Naive B cell (primary cell): ENCODE data around the gene RNF41. TPM values are rescaled to one million over a fixed set of nuclear protein-coding genes. Genes with fewer than 3 reads are reported as not detected.

Experiments used
- ATAC-seq, 2 donors: fragments of 150-1000 bp; cut with Tn5 transposase; 2 replicates each; pipeline ENCODE4 v1.10.0; 2021; ENCODE audit warnings: low read depth in 2 of 2, mild to moderate bottlenecking in 2 of 2, moderate library complexity in 2 of 2
- DNase-seq: peaks from one replicate; pipeline ENCODE4 v3.0.0; 2022
- H3K27ac Mint-ChIP-seq, 6 donors: one replicate each; pipeline ENCODE4 v1.8.0; 2020 to 2022; ENCODE audit warnings: mild to moderate bottlenecking in 6 of 6, mixed read lengths in 6 of 6, moderate library complexity in 5 of 6, inconsistent platforms in 2 of 6
- H3K27me3 Mint-ChIP-seq, 3 donors: one replicate each; pipeline ENCODE4 v1.8.0; 2021 to 2022; ENCODE audit warnings: mixed read lengths in 3 of 3, mild to moderate bottlenecking in 1 of 3
- H3K36me3 Mint-ChIP-seq, 2 donors: one replicate each; pipeline ENCODE4 v1.8.0; 2020 to 2022; ENCODE audit warnings: mixed read lengths in 2 of 2, inconsistent platforms in 1 of 2, mild to moderate bottlenecking in 1 of 2
- H3K4me1 Mint-ChIP-seq, 3 donors: one replicate each; pipeline ENCODE4 v1.8.0; 2020 to 2022; ENCODE audit warnings: mixed read lengths in 3 of 3, inconsistent platforms in 1 of 3, mild to moderate bottlenecking in 1 of 3, moderate library complexity in 1 of 3
- H3K4me3 Mint-ChIP-seq, 8 donors: one replicate each; pipeline ENCODE4 v1.8.0; 2020 to 2022; ENCODE audit warnings: mild to moderate bottlenecking in 8 of 8, mixed read lengths in 8 of 8, moderate library complexity in 8 of 8, inconsistent platforms in 2 of 8
- H3K9me3 Mint-ChIP-seq, 7 donors: one replicate each; pipeline ENCODE4 v1.8.0; 2020 to 2022; ENCODE audit warnings: mixed read lengths in 7 of 7, mild to moderate bottlenecking in 5 of 7, inconsistent platforms in 2 of 7, moderate library complexity in 1 of 7
- polyA plus RNA-seq, 6 donors: library from polyadenylated mRNA; unstranded; fragments of 300-500 nt; fragmentation: Illumina TruSeq; gene quantifications; one replicate each; pipeline ENCODE4 v1.2.3, GENCODE V29; 2021; ENCODE audit warnings: low read depth in 6 of 6

The RNF41 gene
- polyA plus RNA-seq, 6 donors from 2014 or later = 95.2 to 136 (median 109) TPM

DNA sequence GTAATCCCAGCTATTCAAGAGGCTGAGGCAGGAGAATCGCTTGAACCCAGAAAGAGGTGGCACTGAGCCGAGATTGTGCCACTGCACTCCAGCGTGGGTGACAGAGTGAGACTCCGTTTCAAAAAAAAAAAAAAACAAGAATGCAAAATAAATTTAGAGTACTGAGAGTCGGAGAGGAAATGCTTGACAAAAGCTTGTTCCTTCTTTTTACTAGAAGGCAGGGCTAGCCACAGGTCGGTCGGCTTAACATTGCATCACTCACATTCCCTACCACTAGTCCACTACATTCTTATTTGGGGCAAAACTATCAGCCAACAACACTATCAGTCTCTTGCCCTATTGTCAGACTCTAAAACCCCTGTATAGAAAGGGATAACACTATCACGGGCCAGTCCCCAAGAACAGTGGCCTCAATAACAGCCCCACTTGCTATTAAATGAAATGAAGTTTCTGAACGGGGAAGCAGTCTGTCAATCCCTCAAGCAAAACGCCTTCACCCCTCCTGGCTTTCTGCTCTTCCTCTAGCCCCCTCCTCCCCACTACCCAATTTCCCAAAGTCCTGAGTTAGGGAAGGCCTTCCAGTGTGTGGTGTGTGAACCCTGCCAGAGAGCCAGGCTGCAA is 1.0 kb downstream of the RNF41 start:
- peak; percentile 77 for DNase-seq
- peaks cover 44 to 70% (median 56%) of the 10 kb centered on the region in 3 donors for H3K4me1 Mint-ChIP-seq
- H3K36me3 Mint-ChIP-seq = peaks cover 4 to 8% of the 10 kb centered on the region in 2 donors
- H3K4me3 Mint-ChIP-seq = peak overlapping the region; percentile 97 to 100 (median 99)
- H3K9me3 Mint-ChIP-seq = no peaks in the 10 kb centered on the region
- peak overlapping the region; percentile 100 for H3K27ac Mint-ChIP-seq
- peak; percentile 49 to 52 for ATAC-seq
- H3K27me3 Mint-ChIP-seq = no peaks in the 10 kb centered on the region

DNA sequence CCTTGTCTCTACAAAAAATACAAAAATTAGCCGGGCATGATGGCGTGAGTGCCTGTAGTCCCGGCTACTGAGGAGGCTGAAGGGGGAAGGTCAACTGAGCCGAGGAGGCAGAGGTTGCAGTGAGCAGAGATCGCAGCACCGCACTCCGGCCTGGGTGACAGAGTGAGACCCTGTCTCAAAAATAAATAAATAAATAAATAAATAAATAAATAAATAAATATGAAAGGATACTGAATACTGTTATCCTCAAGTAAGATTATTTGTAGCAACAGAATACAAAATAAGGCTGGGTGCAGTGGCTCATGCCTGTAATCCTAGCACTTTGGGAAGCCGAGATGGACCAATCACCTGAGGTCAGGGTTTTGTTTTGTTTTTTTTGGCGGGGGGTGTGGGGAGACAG is 1.9 kb downstream of the RNF41 start:
- Mint-ChIP-seq H3K4me1 (peaks cover 41 to 68% (median 53%) of the 10 kb centered on the region in 3 donors), H3K27ac (peak overlapping the region in 2 of 6 donors; percentile 100), H3K27me3 (no peaks in the 10 kb centered on the region), H3K9me3 (no peaks in the 10 kb centered on the region), H3K4me3 (peak overlapping the region; percentile 24 to 100 (median 68)), H3K36me3 (peaks cover 10 to 15% of the 10 kb centered on the region in 2 donors)
- ATAC-seq (no peak), DNase-seq (no peak)

DNA sequence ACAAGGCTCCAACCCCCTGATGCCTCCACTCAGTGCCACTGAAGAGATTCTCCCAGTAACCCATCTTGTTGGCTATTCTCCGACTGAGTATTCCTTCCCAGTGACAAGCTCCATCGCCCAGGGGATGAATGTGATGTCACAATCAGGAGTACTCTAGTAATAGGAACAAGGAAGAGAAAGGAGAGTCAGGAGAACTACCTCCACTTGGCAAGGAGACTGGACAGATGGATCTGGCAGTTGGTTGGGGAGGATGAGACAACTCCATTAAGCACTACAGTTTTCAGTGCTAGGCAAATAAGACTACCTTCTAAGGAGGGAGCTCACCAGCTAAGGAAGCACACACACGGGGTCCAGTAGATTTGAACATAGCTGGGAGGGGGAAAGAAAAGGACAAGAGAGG is 5.3 kb downstream of the RNF41 start:
- H3K9me3 Mint-ChIP-seq = no peaks in the 10 kb centered on the region
- H3K4me1 Mint-ChIP-seq = peaks cover 20 to 49% (median 32%) of the 10 kb centered on the region in 3 donors
- H3K27ac Mint-ChIP-seq = peak overlapping the region in 5 of 6 donors; percentile 22 to 63 (median 55)
- peak overlapping the region in 1 of 8 donors; percentile 10 for H3K4me3 Mint-ChIP-seq
- DNase-seq (no peak), ATAC-seq (no peak)
- peaks cover 16 to 21% of the 10 kb centered on the region in 2 donors for H3K36me3 Mint-ChIP-seq
- no peaks in the 10 kb centered on the region for H3K27me3 Mint-ChIP-seq

DNA sequence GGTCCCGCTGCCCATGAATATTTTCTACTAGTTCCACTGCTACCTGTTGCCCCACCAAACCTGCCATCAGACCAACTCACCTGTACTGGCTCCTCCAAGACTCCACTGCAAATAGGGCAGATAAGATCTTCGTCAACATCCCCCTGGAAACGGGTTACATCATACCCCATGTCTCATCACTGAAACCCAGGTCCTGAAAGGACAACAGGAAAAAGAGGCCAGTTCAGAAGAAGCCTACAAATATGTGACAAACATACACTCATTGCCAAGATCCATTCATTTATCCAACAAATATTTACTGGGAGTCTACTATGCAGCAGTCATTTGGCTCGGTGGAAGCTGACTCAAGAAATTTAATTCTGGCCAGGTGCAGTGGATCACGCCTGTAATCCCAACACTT is 7.8 kb downstream of the RNF41 start:
- peaks cover 21 to 45% (median 34%) of the 10 kb centered on the region in 3 donors for H3K4me1 Mint-ChIP-seq
- H3K4me3 Mint-ChIP-seq = peak overlapping the region in 1 of 8 donors; percentile 74
- ATAC-seq = no peak
- peaks cover 19 to 25% of the 10 kb centered on the region in 2 donors for H3K36me3 Mint-ChIP-seq
- H3K9me3 Mint-ChIP-seq = no peaks in the 10 kb centered on the region
- no peak for DNase-seq
- H3K27me3 Mint-ChIP-seq = no peaks in the 10 kb centered on the region
- no peak overlapping the region for H3K27ac Mint-ChIP-seq

DNA sequence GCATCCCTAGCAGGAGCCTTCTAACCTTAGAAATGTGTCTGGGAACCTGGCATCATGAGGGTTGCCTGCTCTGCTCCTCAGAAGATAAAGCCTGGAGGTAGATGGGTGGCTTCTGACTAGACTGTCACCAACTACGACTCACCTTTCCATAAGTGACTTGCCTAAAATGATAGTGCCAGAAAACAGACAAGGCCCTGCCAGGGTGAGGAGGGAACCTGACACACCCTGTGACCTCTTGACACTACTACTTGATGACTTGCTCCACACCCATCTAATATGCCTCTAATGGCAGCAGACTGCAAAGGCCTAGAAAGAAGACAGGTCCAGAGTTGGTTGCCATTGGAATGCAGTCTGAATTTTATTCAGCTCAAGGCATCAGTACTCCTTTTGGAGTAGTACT is 9.4 kb downstream of the RNF41 start:
- ATAC-seq (no peak), DNase-seq (no peak)
- Mint-ChIP-seq H3K9me3 (no peaks in the 10 kb centered on the region), H3K36me3 (peaks cover 22 to 30% of the 10 kb centered on the region in 2 donors), H3K27me3 (no peaks in the 10 kb centered on the region), H3K4me3 (no peak overlapping the region), H3K4me1 (peaks cover 24 to 47% (median 38%) of the 10 kb centered on the region in 3 donors), H3K27ac (no peak overlapping the region)

DNA sequence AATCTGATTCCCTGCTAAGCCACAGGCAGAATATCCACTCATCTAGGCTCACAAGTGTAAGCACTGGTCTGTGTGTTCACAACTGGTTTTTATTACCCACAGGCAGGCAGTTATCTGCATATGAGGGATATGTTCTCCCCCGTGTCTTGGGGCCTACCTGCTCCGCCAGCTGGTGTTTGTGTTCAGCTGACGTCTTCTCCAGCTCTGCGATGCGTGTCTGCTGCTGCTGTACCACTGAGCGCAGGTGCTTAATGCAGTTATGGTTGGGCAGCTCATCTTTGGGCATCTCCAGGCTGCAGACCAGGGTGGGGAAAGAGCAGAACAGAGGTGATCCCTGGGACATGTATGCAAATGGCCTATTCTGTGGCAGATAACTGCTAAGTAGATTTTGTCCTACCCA is 13.7 kb downstream of the RNF41 start:
- Mint-ChIP-seq H3K4me1 (peaks cover 20 to 44% (median 38%) of the 10 kb centered on the region in 3 donors), H3K4me3 (peak overlapping the region in 3 of 8 donors; percentile 2 to 25 (median 23)), H3K9me3 (no peaks in the 10 kb centered on the region), H3K36me3 (peaks cover 19 to 29% of the 10 kb centered on the region in 2 donors), H3K27me3 (no peaks in the 10 kb centered on the region), H3K27ac (peak overlapping the region; percentile 43 to 93 (median 90))
- peak; percentile 68 for DNase-seq
- ATAC-seq = peak; percentile 91 to 94

DNA sequence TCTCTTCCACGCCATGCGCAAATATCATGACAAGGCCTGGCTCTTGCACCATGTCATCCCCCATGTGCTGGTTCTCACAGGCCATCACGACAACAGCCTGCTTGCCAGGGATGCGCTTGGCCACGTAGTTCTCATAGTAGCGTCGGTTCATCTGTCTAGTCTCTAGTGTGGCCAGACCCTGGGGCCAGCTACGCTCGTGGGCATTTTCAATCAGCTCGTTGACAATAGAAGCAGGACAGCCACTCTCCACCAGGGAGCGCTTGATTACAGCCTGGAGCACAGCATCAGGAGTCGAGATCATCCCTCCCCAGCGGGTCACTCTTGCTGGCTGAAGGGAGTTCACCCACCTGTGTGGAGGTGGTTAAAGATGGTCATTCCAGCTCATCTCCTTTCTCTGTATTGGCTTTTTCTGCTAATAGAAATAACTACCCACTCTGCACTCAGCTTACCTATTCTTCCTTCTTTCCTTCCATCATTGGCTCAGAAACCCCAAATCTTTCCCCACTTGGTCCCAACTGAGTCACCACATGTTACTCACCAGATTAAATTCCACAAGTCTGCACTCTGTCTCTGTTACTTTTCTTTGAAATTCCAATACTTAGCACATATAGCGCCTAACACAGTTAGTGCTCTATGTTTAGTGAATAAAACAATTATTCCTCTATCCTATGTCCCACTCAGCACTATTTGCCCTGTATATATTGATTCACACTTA is 15.1 kb downstream of the RNF41 start:
- peak overlapping the region in 5 of 6 donors; percentile 29 to 90 (median 71) for H3K27ac Mint-ChIP-seq
- H3K9me3 Mint-ChIP-seq = no peaks in the 10 kb centered on the region
- H3K4me3 Mint-ChIP-seq = no peak overlapping the region
- peak in 1 of 2 donors; percentile 20 for ATAC-seq
- DNase-seq = peak; percentile 35
- peaks cover 19 to 28% of the 10 kb centered on the region in 2 donors for H3K36me3 Mint-ChIP-seq
- H3K27me3 Mint-ChIP-seq = no peaks in the 10 kb centered on the region
- peaks cover 23 to 38% (median 35%) of the 10 kb centered on the region in 3 donors for H3K4me1 Mint-ChIP-seq

DNA sequence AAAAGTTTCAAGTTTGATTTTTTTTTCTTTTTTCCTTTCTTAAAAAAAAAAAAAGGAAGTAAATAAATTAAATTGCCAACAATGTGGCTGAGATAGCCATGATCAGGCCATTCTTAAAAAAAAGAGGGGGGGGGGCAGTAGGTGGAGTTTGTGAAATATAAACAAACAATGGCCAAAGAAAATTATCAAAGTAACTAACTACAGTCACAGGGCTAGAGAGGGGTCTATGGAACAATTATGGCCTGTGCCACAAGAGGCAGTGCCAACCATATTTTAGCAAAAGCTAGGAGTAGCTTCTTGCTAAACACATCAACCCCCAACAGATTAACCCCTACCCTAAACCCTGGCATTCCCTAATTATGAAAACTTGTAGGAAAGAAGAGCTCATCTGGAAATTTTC is 16.3 kb downstream of the RNF41 start:
- ATAC-seq = peak; percentile 18 to 29
- Mint-ChIP-seq H3K4me3 (no peak overlapping the region), H3K27ac (peak overlapping the region; percentile 29 to 90 (median 58)), H3K36me3 (peaks cover 14 to 22% of the 10 kb centered on the region in 2 donors), H3K27me3 (no peaks in the 10 kb centered on the region), H3K4me1 (peaks cover 23 to 31% (median 29%) of the 10 kb centered on the region in 3 donors), H3K9me3 (no peaks in the 10 kb centered on the region)
- no peak for DNase-seq

DNA sequence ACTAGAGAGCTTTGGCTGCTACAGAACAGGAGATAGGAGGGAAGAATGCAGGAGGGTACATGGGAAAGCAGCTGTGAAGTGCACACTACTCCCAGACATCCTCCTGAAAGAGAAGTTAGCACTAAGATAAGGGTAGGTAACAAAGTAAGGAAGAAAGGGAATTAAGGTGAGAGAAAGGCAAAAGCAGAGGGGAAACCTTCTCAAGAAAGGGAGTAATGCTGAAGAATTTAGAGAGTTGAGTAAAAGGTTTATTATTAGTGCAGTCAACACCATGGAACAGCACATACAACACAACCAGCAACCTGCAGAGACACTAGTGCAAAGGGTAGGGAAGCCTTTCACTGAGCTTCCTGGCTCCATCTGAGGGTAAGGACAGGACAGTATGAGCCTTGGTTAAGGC is 17.4 kb downstream of the RNF41 start:
- Mint-ChIP-seq H3K9me3 (no peaks in the 10 kb centered on the region), H3K27me3 (no peaks in the 10 kb centered on the region), H3K27ac (peak overlapping the region; percentile 0 to 91 (median 51)), H3K36me3 (peaks cover 14 to 22% of the 10 kb centered on the region in 2 donors), H3K4me1 (peaks cover 23 to 24% (median 24%) of the 10 kb centered on the region in 3 donors), H3K4me3 (no peak overlapping the region)
- ATAC-seq (no peak), DNase-seq (no peak)

DNA sequence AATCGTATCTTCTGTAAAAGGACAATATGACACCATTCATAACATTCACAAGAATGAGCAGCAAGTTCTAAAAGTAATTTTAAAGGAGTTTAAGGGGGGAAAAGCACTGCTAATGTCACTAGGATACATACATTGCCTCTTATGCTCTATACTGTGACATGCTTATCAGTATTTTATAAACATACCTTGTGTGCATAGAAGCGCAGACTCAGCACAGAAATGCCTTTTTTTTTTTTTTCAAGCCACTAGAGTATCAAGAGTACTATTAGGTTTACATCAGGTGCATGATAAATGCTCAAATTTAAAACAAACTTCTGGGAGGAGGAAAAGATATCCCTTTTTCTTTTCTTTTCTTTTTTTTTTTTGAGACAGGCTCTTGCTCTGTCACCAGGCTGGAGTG is 18.9 kb downstream of the RNF41 start:
- H3K36me3 Mint-ChIP-seq = peaks cover 14 to 22% of the 10 kb centered on the region in 2 donors
- no peak for DNase-seq
- no peak for ATAC-seq
- H3K27ac Mint-ChIP-seq = peak overlapping the region in 3 of 6 donors; percentile 33 to 80 (median 37)
- no peaks in the 10 kb centered on the region for H3K9me3 Mint-ChIP-seq
- H3K4me3 Mint-ChIP-seq = no peak overlapping the region
- H3K27me3 Mint-ChIP-seq = no peaks in the 10 kb centered on the region
- peaks cover 19 to 30% (median 22%) of the 10 kb centered on the region in 3 donors for H3K4me1 Mint-ChIP-seq

DNA sequence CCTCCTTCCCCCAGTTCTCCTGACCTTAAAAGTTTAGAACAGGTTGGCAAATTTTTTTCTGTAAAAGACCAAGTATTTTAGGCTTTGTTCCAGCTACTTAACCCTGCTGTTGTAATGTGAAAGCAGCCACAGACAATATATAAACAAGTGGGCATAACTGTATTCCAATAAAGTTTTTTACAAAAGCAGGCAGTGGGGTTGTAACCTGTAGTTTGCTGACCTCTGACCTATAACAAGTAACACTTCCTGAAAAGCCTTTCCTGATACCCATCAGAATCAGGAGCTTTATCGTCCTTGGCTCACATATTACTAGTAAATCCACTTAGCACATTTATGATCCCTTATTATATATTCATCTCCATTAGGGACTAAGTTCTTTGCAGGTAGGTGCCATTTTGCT is 19.4 kb downstream of the RNF41 start:
- DNase-seq (no peak), ATAC-seq (no peak)
- H3K4me3 Mint-ChIP-seq = no peak overlapping the region
- H3K9me3 Mint-ChIP-seq = no peaks in the 10 kb centered on the region
- H3K4me1 Mint-ChIP-seq = peaks cover 15 to 30% (median 19%) of the 10 kb centered on the region in 3 donors
- peak overlapping the region in 4 of 6 donors; percentile 33 to 80 (median 56) for H3K27ac Mint-ChIP-seq
- peaks cover 11 to 17% of the 10 kb centered on the region in 2 donors for H3K36me3 Mint-ChIP-seq
- H3K27me3 Mint-ChIP-seq = no peaks in the 10 kb centered on the region

DNA sequence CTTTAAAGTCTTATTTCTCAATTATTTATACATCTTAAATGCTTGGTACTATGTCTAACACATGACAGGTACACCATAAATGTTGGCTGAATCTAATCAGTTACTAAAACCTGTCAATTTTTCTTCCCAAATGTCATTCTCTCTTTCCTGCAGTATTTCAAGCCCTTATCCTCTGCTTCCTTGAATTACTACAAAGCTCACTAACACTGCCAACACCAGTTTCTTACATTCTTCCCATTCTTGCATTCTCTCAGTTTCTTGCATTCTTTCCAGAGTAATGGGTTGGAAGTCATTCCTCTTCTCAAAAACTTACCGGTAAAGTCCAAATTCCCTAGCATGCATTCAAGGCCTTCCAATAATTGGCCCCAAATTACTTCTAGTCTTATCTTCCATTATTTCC is 22.9 kb downstream of the RNF41 start:
- peaks cover 0 to 12% (median 12%) of the 10 kb centered on the region in 3 donors for H3K4me1 Mint-ChIP-seq
- DNase-seq (no peak), ATAC-seq (no peak)
- no peak overlapping the region for H3K4me3 Mint-ChIP-seq
- peak overlapping the region in 5 of 6 donors; percentile 53 to 94 (median 84) for H3K27ac Mint-ChIP-seq
- no peaks in the 10 kb centered on the region for H3K9me3 Mint-ChIP-seq
- no peaks in the 10 kb centered on the region for H3K27me3 Mint-ChIP-seq
- peaks cover 0 to under 1% of the 10 kb centered on the region in 2 donors for H3K36me3 Mint-ChIP-seq

DNA sequence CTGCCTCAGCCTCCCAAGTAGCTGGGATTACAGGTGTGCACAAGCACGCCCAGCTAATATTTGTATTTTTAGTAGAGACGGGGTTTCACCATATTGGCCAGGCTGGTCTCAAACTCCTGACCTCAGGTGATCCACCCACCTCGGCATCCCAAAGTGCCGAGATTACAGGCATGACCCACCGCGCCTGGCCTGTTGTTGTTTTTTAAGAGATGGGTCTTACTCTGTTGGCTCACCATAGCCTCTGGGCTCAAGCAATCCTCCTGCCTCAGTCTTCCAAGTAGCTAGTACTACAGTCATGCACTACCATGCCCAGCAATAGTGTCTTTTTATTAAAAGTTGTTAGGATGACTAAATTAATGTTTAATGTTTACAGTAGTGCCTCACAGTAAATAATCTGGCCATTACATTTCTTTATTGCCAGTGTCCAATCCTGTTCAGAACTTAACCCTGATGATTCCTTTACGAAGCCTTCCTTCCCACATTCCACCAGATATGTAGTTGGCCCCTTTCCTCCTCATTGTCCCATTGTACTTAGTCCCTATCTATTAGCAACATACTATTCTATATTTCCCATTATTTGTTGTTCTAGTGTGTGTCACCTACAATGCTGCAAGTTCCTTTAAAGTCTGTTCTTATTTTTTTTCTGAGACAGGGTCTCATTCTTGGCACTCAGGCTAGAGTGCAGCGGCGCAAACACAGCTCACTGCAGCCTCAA is 23.6 kb downstream of the RNF41 start:
- Mint-ChIP-seq H3K4me1 (peaks cover 3 to 17% (median 16%) of the 10 kb centered on the region in 3 donors), H3K36me3 (no peaks in the 10 kb centered on the region), H3K27me3 (no peaks in the 10 kb centered on the region), H3K4me3 (no peak overlapping the region), H3K9me3 (no peaks in the 10 kb centered on the region), H3K27ac (peak overlapping the region in 2 of 6 donors; percentile 53 to 94)
- DNase-seq (no peak), ATAC-seq (no peak)
